GM19397 (cell line): ENCODE data around the gene DNASE1.
A peak's percentile ranks its signal among the peaks of the same experiment; 100 is the strongest.
"Not testable (repeated sequence)": the region's sequence is repeated elsewhere in the genome, so short reads cannot be mapped to it uniquely, and the experiment has no call there.

Experiments
- ATAC-seq: cut with Tn5 transposase; IDR thresholded peaks from one replicate; pipeline ENCODE4 v1.9.1; 2021; ENCODE audit warnings: mild to moderate bottlenecking, moderate library complexity; ENCODE audit not compliant: unreplicated experiment

DNASE1 gene, protein sequence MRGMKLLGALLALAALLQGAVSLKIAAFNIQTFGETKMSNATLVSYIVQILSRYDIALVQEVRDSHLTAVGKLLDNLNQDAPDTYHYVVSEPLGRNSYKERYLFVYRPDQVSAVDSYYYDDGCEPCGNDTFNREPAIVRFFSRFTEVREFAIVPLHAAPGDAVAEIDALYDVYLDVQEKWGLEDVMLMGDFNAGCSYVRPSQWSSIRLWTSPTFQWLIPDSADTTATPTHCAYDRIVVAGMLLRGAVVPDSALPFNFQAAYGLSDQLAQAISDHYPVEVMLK

DNA sequence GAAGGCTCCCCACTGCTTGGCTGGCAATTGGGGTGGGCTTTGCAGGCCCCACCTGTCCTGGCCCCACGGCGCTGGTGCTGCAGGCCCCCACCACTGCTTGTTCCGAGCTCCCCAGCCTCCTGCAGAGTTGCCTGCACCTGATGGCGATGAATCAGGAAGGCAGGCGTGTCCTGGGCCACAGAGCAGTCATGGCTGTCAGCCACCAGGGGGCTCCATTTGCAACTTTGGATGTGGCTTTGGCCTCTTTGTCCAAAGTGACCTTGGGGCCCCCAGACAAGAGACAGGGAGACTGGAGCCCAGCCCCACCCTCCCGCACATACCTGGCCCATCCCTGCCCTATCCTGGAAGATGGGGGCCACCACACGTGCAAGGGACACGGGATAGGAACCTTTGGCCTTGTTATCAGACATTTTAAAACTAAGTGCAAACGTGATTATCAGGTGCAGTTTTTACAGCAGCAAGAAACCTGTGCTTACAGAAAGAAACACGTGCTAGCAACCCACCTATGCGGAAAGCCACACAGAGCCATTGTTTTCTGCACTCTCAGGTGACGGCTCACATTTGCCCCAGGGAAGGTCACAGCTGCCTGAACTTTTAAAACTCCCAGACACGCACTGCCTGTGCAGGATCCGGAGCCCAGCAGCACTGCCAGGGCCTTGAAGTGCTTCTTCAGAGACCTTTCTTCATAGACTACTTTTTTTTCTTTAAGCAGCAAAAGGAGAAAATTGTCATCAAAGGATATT is at the start of gene DNASE1:
DNASE1 (plus strand) TSS at position 443 of the 743 bp plus-strand sequence. CDS start 683 bp downstream, outside the sequence.
- no peak for ATAC-seq

DNA sequence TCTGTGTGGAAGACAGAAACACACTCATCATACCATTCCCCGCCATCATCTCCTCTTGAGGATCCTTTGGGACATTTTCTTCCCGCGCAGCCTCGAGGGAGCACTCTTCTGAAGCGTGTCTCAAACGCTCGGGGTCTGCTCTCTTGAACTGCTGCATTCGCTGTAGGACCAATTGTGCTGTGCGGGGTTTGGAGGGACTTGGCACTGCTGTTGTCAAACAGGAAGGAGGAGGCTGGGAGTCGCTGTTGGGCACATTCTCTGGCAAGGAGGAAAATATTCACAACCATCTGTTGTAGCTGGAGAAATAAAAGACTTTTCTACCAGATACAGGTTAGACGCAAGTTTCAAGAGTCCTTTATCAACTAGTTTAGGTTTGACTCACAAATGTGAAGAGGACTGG is 48.0 kb upstream of the DNASE1 start:
- no peak for ATAC-seq

DNA sequence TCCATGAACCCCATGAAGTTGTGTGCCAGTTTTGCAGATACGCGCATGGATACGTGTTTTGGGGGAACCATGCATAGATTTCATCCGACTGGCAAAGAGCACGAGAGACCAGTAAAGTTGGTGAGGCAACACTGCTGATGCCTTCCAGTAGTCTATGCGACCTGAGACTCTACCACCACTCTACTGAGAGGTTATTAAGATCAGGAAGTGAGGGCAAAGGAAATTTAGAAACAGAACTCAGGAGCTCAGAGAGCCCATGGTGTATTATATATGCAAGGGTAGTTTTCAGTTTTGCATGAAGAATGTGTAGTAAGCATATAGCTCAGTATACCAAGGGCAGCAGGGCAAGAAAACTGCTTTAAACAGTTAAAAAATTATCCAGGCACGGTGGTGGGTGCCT is 47.3 kb upstream of the DNASE1 start:
- no peak for ATAC-seq

DNA sequence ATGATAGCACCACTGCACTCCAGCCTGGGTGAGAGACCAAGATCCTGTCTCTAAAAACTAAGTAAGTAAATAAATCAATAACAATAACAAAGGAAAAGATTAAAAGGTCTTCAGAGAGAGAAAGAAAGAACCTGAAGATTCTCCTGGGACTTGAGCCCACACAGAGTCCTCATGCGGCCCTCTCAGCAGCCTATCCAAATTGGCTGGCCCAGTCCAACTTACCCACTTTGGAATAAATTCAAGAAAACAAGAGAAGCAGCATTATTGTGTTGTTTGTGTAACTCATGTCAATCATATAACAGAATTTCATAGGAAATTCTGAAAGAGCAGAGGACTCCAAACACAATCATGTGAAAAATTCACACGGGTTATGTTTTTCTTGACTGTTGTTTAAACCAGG is 46.9 kb upstream of the DNASE1 start:
- no peak for ATAC-seq

DNA sequence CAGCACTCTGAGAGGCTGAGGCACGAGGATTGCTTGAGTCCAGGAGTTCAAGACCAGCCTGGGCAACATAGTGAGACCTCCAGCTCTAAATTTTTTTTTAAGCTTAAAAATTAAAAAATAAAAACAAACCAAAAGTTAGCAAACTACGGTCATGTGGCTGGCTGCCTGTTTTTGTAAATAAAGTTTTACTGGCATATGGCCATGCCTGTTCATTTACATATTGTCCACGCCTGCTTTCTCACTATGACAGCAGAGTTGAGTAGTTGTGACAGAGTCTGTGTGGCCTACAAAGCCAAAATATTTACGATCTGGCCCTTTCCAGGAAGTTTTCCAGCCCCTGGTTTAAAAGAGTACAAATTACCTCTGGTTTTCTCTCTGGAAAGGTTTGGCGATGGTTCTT is 46.4 kb upstream of the DNASE1 start:
- ATAC-seq = no peak

DNA sequence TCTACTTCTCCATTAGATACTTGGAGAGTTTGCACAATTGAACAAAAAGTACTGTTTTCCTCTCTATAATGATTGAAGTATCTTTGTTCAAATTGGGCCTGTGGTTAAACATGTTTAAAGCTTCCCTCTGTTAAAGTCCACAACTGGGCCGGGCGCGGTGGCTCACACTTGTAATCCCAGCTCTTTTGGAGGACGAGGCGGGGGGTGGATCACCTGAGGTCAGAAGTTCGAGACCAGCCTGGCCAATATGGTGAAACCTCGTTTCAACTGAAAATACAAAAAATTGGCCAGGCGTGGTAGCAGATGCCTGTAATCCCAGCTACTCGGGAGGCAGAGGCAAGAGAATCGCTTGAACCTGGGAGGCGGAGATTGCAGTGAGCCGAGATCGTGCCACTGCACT is 45.5 kb upstream of the DNASE1 start:
- not testable (repeated sequence) for ATAC-seq

DNA sequence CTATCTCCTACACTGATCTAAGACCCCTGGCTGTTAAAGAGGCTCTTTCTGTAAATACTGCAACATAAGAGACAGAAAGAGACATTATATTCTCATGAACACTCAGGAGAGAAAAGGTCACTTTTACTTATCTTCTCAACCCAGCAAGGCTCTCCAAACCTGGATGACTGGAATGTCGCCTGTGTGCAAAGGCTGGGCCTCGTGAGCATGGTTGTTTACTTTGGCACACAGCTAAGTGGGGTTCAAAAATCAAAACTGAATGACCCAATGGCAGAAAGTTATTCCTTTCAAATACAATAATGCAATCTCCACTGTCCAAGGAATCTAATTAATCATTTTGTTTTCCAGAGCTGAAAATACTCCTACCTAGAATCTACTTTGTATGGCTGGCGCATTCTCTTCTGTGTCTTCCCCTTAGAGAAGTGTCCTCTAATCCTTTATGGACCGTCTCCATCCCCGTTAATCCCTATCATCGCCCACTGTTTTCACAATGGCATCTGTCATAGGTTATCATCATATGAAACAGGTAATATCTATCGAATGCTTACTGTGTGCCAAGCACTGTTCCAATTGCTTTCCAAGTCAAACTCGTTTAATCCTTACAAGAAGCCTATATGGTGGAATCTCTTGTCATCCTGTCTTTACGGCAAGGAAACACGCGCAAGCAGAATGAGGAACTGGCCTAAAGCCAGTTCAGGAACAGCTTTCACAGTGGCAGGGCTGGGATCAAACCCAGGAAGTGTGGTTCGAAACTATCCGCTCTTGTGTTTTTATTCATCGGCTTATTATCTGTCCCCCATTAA is 44.4 kb upstream of the DNASE1 start:
- ATAC-seq = no peak

DNA sequence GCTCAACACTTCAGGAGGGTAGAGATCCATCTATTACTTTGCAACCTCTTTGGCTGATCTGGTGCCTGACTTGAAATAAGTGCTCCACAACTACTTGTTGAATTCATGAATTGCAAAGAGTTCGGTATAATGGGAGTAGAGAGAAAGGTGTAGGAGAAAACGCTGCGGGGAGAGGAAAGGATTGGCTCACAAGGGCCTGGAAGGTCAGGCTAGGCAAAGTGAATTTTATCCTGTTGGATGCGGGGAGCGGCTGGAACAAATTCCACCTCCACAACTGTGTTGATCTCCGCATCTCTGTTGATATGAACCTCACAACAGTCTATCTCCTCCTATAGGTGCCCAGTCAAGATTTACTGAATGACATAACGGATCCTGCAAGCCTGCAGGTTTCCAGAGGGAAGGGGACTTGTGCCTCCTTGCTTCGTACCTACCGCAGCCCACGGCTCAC is 43.8 kb upstream of the DNASE1 start:
- ATAC-seq = no peak

DNA sequence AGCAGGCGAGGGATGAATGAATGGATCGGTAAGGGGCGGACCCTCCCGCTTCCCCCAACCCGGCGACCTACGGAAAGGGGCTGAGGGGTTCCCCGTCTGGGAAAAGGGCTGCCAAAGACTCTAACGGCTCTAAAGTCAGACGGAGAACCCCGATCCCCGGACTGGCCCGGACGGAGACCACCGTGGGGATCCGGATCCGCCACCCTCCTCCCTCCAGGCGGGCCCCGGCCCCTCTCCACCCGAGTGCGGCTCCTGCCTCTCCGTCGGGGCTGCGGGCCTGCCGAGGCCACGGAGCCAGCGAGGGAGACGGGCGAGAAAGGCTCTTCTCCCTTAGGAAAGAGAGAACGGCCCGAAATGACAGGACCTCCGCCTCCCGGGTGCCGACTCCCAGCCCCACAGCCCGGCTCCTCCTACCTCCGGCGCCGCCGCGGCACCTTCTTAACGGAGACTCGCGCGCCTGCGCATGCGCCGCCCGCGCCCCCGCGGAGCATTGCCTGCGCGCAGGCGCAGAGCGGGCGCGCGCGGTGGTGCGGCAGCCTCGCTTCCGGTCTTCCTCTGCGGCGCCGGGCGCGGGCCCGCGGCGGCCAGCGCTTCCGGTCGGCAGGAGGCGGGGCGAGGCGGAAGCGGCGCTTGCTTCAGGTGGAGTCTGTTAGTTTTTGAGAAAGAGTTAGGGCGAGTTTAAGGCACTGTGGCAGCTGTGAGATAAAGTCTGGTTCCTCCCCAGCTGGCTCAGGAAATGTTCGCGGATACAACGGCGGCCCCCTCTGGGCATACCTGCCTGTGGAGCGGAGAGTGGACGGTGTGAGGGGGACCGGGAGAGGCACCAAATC is 43.1 kb upstream of the DNASE1 start, which contains the start of gene SLX4:
SLX4 (minus strand) TSS at position 461 of the 830 bp plus-strand sequence. CDS start 2,642 bp downstream, outside the sequence.
- ATAC-seq = peak; percentile 87

DNA sequence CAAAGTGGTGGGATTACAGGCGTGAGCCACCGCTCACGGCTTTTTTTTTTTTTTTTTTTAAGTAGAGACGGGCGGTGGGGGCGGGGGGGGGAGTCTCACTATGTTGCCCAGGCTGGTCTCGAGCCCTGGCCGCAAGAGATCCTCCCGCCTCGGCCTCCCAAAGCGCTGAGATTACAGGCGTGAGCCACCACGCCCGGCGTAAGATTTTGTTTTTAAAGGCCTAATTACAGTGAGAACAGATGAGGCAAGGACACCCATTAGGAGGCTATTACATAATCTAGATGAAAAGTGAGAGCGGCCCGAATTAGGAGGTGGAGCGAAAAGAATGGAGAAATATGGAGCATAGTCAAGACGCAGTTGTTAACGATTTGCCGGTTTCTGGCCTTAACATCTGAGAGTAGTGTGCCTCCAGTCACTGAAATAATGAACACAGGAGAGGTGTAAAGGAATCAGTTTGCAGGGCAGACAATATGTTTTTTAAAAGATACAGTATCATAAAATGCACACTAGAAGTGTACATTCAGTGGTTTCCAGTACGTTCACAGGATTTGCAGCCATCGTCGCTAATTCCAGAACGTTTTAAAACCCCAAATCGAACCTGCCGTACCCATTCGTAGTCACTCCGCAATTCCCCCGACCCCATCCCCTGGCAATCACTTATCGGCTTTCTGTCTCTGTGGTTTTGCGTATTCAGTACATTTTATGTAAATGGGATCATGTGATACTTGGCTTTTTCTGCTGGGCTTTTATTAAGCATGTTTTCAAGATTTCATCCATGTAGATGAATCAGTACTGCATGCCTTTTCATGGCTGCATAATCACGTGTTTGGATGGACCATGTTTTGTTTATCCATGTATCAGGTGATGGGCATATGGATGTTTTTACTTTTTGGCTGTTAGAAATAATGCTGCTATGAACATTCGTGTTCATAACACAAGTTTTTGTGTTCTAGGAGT is 41.7 kb upstream of the DNASE1 start:
- ATAC-seq = no peak

DNA sequence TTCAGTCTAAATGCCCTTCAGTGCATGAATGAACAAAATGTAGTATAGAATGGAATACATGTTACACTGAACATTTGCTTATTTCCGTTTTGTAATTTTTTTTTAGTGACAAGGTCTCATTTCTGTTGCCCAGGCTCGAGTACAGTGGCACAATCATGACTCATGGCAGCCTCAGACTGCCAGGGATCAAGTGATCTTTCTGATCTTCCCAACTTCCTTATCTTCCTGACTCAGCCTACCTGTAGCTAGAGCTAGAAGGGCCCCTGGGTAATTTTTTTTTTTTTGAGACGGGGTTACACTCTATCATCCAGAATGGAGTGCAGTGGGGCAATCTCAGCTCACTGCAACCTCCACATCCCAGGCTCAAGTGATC is 35.7 kb upstream of the DNASE1 start:
- ATAC-seq = no peak

DNA sequence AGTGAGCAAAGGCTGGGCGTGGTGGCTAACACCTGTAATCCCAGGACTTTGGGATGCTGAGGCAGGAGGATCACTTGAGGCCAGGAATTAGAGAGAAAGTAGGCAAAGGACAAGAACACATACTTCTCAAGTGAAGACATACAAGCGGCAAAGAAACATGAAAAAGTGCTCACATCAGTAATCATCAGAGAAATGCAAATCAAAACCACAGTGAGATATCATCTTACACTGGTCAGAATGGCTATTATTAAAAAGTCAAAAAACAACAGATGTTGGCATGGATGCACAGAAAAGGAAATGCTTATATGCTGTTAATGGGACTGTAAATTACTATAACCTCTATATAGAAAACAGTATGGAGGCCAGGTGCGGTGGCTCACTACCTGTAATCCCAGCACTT is 30.8 kb upstream of the DNASE1 start:
- peak; percentile 49 for ATAC-seq

DNA sequence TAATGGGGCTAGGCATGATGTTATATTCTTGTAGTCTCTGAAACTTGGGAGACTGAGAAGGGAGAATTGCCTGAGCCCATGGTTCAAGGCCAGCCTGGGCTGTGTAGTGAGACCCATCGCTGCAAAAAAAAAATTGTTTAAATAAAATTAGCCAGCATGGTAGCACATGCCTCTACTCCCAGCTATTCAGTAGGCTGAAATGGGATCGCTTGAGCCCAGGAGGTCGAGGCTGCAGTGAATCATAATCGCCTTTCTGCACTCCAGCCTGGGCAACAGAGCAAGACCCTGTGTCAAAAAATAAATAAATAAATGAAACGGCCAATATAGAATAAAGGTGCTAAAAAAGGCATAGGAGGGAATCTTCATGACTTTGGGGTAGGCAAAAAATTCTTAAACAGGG is 29.2 kb upstream of the DNASE1 start:
- no peak for ATAC-seq

DNA sequence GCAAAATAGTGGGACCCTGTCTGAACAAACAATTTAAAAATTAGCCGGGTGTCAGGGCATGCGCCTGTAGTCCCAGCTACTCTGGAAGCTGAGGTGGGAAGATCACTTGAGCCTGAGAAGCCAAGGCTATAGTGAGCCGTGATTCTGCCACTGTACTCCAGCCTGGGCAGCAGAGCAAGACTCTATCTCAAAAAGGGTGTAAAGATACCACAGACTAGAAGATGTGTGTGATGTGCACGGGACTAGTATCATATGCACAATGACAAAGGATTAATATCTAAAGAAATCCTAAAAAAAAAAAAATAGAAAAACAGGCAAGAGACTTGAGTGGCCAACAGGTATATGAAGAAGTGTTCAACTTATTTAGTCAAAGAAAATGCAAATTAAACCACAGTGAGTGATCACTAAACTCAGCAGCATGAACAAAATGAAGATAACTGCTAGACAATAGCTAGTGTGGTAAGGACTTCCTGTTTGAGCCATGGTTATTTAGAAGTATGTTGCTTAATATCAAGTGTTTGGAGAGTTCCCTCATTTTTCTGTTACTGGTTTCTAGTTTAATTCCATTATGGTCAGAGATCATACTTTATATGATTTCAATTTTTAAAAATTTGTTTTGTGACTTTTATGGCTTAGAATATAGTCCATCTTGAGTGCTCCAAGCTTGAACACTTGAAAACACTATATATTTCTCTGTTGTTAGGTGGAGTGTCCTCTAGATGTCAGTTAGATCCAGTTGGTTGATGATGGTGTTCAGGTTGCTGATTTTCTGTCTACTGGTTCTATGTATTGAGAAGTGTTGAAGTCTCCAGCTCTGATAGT is 28.4 kb upstream of the DNASE1 start:
- no peak for ATAC-seq

DNA sequence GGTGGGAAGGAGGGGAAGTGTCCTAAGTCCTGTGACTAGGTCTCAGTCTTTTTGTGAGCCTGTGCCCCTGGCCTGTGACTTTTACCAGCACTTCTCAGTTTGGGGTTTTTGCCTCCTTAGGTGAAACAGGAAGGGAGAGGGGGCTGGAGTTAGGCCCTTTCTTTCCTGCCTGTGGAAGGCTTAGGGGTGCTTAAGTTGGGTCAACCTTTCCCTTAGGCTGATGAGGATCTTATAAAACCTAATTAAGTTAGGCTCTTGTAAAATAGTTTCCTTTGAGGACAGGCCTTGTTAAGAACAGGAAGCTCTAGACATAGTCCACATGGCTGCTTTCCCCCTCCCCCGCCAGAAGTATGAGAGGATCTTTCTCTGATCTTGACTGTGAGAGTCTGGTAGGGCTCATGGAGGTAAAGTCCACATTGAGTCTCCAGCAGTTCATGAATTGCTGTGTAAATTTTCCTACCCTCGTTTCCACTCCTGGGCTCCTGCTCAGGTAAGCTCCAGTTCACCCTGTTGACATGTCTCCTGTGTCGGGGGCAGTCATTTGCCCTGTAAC is 17.0 kb upstream of the DNASE1 start:
- no peak for ATAC-seq

DNA sequence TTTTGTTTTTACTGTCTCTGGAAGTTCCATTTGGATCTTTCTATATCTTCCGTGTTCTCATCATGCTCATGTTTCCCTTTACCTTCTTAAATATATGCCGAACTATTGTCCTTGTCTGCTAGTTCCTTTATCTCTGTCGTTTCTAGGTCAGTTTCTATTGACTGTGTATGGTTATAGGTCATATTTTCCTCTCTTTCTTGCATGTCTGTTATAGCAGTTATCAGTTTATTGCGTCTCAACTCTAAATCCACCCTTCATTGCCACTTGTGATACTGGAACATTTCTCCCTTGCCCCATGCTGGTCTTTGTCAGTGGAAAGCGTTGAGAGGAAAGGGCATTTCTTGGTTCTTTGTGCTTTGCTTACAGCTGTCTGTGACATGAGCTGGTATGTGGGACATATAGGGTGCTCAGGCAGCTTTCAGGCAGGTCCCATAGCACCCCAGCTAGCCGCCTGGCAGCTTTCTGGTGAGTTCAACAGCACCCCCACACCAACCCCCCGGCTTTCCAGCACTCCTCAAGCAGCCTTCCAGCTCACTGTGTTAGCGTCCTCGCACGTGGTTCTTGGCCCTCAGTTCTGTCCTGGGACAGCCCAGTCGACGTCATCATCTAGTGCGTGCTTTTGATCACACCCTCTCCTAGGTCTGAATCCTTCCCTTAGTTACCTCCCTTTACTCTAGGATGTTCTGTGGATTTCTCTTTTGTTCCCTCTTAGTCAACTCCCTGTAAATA is 15.4 kb upstream of the DNASE1 start:
- no peak for ATAC-seq

DNA sequence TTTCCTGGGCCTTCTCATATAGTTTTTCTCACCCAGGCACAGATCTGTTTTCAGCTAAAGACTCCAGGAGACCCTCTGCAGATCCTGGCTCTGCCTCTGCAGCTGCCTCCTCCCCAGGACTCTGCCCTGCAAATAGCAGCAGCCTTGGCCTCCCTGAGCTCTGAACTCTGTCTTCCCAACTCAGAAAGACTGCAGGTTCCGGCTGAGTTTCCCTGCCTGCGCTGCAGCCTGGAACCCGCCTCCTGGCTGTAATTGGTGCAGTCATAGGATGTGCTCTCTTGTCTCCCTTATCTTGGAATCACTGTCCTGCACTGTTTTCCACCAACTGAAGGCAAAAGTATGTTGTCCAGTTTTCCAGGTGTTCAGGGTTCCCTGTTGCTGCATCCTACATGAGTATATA is 14.3 kb upstream of the DNASE1 start:
- no peak for ATAC-seq
